ENCODE results near the gene GAREM2.

DNA sequence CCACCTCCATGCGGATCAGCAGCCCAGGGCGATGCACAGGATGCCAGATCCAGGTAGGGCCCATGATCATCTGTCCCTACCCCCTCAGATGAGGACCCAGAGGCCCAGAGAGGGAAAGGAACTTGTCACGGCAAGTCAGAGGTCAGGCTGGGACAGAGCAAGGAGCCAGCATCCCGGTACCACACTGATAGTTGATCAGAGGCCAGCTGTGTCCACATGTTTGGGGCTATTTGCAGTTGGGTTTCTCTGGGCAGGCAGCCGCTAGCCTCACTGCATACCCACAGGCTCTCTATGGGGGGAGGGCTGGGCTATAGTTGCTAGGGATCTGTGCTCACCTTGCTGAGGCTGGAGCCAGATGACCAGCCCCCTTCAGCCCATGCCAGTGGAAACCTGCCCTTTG, 9.6 kb downstream of the GAREM2 start:
- TF ChIP-seq TCF12 (IDR thresholded peaks at IDR 0.05; ENCODE audit: low read depth) (no peak), REST (IDR thresholded peaks at IDR 0.05; ENCODE audit: low read depth) (no peak), CEBPB (IDR thresholded peaks at IDR 0.05) (no peak), RAD21 (IDR thresholded peaks at IDR 0.05; ENCODE audit: low read depth) (no peak), MAX (IDR thresholded peaks at IDR 0.05) (no peak), EP300 (IDR thresholded peaks at IDR 0.05; ENCODE audit: borderline replicate concordance) (no peak), TAF1 (IDR thresholded peaks at IDR 0.05; ENCODE audit: low read depth) (no peak), YY1 (IDR thresholded peaks at IDR 0.05; ENCODE audit: low read depth) (no peak), ZBTB7A (IDR thresholded peaks at IDR 0.05; ENCODE audit: low read depth) (no peak), TEAD4 (IDR thresholded peaks at IDR 0.05) (no peak)
